ENCODE results near the gene IL17REL.

IL17REL gene

DNA sequence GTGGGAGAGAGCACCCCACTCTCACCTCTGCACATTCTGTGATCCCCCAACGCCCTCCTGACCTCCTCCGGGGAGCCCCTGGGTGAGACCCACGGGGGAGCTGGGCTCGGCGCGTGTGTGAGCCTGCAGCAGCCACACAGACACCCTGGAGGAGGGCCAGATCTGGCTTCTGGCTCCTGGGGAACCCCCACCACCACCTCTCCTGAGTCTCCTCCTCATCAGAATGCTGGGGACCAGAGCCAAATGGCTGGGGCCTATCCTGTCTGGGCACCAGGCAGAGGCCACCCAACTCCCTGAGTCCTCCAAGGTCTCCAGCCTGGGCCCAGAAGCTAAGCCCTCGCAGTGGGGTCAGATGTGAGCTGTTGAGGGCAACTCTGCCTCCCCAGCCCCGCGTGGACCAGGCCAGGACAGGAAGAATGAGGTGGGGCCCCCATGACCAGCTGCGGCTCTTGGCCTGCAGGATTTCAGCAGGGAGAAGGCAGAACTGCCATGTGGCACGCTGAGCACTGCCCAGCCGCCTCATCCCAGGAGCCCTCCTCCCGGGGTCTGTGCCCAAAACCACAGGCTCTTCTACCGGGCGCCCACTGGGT is 57.5 kb downstream of the IL17REL start:
- DNase-seq, result no peak

DNA sequence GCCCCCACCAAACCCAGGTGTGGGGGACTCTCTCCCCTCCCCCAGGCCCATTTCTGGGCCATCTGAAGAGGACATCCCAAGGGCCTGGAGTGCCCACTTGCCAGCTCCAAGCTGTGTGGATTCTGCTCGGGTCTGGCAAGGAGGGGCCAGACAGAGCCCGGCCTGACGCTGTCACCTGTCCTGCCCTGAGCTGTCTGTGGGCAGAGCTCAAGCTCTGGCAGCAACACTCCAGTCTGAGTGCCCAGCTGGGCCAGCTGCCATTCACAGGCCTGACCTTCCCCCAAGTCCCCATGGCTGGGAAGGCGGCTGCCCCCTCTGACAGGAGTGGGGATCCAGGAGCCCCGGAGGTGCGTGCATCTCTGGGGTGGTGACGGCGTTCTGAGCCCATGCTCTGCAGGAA is 58.2 kb downstream of the IL17REL start:
- no peak for DNase-seq

DNA sequence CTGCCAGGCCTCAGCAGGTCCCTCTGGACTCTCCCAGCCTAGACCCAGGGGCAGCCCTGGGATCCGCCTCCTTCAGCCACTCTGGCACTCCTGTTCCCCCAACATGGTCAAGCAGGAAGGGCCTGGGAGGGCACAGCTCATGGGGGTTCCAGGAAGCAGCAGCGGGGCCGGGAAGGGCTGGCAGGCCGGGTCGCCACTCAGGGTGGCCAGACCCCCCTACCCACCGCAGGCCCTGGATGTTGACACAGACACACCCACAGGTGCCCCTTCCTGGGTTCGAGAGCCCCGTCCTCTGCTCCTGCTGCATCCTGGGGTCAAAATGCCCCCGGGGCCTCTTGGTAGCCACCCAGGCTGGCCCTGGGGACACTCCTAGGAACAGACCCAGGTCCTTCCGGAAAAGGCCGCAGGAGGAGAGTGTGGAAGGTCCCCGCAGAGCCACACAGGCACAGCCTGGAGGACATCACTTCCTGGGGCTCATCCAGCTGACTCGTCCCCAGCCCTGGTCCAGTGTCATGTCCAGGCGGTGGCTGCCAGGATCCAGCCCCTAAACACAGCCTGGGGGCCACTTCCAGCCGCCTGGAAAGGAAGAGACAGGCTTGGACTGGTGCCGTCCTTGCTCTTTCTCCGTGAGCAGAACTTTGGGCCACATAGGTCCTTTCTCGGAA is 58.8 kb downstream of the IL17REL start:
- no peak for DNase-seq

DNA sequence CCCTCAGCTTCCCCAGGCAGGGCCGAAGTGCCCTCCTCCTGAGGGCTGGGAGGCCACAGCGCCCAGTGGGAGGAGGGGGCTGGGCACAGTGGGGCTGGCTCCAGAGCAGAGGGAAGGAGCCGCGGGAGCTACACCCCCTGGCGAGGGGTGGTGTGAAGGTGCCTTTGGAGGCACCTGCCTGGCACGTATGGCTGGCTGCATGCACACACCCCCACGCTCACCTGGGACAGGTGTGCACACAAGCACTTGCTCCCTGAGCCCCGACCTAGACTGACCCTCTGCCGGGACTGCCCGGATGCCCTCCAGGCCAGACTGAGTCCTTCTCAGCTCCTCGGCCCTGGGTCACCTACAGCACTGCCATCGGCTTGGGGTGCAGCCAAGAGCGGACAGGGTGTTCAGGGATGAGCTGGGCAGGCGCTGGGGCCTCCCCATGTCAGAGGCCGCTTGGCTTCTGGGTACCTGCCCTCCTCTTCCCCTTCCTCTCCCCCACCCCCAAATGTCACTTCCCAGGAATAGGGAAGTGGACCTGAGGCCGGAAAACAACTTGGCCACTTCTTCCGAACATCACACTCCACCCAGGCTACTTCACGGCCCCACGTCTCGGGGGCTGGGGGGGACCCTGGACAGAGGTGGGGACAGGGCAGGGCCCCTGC is 59.4 kb downstream of the IL17REL start:
- DNase-seq, result no peak

DNA sequence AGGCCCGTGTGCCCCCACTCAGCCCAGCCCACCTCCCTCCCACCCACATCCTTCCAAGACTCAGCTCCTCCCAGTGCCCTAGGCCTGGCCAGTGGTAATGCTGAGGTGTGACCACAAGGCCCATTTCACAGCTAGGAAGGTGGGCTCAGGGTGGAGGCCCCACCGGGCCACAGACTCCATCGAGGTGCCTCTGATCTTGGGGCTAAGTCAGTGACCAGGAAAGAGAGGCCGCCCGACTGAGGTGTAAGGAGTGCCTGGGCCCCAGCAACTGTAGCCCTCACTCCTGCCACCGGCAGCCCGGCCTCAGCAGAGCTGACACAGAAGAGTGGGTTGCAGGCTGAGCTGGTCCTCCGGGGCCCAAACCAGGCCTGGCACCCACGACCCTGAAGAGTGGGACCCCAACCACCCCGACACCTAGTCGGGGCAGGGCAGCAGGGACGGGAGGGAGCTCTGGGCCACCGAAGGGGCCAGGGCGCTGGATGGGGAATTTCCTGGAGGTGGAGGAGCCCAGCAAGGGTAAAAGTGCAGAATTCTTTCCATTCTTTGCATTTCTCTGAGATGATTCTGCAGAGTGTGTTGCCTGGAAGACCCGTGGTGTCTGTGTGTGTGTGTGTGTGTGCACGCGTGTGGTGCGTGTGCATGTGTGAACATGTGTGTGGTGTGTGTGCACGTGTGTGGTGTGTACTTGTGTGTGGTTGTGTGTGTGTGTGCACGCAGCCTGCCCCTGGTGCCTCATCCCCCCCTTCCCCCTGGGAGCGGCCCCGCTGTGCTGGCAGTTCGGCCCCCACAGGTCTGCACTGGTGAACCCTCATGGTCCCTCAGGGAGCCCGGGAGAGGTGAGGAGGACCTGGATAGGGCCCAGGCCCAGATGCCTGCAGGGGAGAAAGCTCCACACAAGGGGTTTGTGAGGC is 60.3 kb downstream of the IL17REL start:
- no peak for DNase-seq

DNA sequence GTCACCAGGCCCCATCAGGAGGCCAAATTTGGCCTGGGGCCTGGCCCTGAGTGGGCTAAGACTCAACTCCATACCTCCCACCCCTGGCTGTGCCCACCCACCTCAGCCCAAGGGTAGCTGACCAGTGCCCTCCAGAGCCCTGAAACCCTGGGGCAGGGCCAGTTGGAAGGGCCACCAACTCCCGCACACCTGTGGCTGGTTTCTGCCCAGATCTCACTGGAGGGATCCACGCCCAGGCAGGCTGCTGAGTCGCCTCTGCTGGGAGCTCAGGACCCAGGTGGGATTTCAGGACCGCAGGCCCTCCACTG is 60.9 kb downstream of the IL17REL start:
- DNase-seq, result no peak

DNA sequence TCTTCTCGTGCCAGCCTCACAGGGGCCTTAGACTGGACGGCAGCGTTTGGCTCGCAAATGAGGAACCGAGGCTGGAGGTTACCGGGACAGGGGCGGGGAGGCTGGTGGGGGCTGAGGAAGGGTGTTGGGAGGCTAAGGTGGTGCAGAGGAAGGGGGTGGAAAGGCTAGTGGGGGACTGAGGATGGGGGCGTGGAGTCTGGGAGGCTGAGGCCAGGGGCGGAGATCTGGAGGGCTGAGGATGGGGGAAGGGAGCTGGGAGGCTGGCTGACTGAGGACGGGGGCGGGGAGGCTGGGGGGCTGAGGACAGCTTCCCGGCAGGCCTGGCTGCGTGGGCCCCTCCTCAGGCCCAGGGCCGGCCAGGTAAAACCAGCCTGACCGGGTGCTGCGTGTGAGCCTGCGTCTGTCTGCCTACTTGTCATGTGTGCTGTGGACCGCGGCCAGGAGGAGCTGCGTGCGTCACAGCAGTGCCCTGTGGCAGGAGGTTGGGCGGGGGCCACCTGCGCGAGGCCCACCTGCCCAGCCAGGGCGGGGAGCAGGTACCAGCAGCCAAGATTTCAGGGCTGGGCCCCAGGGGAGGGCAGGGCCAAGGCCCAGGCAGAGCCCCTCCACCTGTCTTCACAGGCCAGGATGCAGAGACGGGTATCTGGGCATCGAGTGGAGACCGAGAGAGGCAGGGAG is 61.4 kb downstream of the IL17REL start:
- DNase-seq, result no peak

DNA sequence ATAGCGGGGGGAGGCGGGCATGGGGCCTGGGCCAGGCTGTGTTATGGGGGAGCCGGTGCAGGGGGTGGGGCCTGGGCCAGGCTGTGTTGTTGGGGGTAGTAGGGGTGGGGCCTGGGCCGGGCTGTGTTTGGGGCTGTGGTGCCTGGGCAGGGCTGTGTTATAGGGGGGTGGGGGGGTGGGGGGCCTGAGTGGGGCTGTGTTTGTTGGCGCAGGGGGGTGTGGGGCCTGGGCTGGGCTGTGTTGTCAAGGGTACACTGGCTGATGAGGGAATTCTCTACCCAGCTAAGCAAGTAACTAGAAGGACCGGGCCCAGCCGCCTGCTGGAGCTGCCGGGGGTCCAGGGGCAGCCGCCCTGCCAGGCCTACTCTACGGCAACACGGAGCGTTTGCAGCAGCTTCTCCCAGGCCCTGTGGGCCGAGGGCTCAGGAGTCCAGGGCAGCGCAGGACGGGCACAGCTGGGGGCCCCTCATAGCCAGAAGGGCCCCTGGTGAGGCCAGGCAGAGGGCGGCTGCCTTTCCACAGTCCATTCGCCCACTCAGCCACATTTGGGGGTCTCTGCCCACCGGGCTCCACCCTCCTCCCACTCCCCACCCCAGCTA is 62.1 kb downstream of the IL17REL start:
- no peak for DNase-seq

DNA sequence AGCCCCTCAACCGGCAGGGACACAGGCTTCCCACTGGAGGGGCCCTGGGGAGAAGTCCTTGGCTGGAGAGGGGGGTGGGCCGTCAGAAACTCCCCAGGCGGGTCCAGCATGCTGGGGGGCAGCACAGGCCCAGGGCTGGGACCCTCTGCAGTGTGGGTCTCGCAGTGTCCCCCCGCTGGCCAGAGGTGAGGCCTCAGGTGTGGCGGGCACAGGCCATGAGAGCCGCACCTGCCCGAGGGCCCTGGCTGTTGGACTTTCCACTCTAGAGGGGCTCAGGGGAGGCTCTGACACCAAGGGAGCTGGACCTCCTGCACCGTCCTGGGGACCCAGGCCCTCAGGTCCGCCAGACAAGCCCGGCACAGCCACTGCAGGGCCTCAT is 62.7 kb downstream of the IL17REL start:
- DNase-seq, result no peak

DNA sequence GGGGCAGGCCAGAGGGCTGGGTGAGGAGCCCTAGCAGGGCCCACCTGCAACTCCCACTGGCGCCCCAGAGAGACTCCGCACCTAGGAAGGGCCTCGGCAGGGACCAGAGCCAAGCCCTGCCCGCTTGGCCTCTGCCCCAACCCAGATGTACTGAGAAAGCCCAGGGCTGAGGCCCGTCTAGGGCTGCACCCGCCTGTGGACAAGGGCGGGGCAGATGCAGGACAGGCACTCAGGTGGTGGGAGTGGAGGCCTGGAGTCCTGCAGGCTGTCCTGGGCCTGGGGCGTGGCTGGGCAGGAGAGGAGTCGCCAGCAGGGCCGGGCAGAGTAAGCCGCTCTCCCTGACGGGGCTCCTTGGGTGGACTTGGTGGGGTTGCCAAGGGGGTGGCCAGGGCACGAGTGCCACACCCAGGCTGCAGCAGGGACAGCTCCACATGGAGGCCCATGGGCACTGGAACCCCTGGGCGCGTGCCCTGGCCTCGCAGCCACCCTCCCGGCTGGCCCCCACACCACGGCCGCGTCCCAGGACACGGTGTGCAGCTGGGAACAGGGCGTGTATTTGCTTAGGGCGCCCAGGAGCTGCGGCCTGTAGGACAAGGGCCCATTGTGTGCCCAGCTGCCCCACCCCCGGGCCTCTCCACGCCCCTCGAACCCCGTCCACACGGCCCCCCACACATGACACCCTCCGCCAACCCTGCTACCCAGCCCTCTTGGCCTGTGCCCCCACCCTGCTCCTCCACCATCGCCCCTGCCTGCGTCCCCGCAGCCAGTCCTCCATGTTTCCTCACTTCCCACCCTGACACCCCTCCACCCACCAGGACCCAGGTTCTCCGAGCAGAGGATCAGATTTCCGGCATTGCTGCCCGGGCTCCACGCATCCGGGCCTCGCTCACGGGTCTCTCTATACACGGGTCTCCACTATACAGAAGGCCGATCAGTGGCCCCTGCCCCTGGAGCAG is 63.3 kb downstream of the IL17REL start:
- DNase-seq, result no peak

DNA sequence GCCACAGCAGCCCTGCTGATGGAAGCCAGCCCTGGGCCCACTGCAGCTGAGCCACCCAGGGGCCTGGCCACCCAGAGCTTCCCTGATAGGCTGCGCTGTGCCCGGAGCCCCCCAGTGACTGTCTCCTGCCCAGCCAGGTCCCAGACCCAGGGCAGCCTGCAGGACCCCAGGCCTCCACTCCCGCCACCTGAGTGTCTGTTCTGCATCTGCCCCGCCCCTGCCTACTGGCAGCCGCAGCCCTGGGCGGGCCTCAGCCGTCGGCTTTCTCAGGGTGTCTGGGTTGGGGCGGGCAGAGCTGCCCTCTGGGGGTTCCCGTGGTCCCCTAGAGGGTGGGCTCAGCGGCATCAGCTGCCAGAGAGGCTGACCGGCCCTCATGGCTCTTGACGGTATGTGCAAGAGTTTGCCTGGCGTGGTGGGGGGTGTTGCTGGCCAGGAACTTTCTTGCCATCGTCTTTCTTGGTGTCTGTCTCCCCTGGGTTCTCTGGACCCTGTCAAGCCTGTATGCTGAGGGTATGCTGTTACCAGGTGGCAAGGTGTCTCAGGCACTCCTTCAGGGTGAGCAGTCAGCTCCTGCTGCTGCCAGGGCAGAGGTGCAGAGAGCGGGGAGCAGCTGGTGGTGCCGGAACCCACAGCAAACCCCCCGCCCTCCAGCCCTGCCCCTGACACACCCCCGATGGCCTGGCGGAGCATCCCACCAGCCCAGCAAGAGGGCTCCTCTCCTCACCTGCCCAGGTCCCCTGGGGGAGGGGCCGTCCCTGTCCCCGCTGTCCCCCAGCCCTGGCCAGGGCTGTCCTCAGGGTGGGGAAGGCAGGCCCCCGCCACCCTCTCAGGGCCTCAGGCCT is 64.2 kb downstream of the IL17REL start:
- no peak for DNase-seq

DNA sequence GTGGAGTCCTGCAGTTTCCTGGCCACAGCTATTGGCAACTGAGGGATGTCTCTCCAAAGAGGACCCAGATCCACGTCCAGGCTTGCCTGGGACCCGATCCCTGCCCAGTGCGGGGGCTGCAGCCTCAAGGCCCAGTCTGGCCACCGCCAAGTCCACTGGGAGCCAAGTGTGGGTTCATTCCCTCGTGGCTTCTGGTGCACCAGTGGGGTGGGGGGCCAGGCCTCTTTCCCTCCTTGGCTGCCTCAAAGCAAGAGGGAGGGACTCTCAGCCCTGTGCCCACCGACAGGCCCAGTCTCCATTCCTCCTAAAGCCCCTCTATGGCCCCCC is 65.3 kb downstream of the IL17REL start:
- DNase-seq, result no peak

DNA sequence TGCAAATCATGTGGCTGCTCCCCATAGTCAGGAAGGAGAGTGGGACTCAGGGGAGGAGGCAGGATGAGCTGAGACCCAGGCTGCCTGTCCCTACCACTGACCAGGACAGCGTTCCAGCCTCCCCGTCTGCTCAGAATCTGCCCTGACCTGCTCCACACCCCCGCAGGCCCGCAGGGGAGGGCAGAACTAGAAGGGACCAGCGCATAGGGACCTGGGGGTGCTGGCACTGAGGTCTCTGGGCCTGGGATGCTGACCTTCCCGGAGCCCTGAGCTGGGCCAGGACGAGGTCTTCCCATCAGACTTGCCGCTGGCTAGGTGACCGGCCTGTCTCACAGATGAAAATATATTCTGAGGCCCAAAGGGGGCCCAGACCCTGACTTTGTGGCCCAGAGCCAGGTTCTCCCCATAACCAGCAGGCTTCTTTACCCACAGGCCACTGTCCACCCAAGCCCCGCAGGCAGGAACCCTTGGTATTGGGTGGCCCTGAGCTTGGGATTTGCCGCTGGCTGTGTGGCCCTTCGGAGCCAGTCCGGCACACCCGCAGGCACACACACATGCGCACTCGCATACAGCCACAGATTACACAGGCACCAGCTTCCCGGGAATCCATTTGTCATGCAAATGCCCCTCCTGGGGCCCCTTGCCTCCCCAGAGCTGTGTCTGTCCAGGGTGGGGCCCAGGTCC is 65.8 kb downstream of the IL17REL start:
- DNase-seq, result no peak

DNA sequence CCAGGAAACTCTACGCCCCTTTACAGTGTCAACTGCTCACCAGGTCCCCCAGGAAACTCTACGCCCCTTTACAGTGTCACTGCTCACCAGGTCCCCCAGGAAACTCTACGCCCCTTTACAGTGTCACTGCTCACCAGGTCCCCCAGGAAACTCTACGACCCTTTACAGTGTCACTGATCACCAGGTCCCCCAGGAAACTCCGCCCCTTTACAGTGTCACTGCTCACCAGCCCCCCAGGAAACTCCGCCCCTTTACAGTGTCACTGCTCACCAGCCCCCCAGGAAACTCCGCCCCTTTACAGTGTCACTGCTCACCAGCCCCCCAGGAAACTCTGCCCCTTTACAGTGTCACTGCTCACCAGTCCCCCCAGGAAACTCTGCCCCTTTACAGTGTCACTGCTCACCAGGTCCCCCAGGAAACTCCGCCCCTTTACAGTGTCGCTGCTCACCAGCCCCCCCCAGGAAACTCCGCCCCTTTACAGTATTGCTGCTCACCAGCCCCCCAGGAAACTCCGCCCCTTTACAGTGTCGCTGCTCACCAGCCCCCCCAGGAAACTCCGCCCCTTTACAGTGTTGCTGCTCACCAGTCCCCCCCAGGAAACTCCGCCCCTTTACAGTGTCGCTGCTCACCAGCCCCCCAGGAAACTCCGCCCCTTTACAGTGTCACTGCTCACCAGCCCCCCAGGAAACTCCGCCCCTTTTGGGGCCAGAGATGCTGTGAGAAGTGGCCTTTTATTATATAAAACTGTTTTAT is 67.3 kb downstream of the IL17REL start:
- peak; percentile 88 for DNase-seq
